ENCODE measurements around the gene LRRC73.
"Not testable (repeated sequence)": the region's sequence is repeated elsewhere in the genome, so short reads cannot be mapped to it uniquely, and the experiment has no call there.

LRRC73 gene

GRCh38 chr6:43509984-43510826 lies at the start of gene LRRC73:
LRRC73 (minus strand) TSS chr6:43510346; CDS start chr6:43509785, 561 bp downstream.
- DNase-seq (ENCODE audit: low spot score), result peak; percentile 92

GRCh38 chr6:43559328-43559727 lies 49.2 kb upstream of the LRRC73 start:
- DNase-seq (ENCODE audit: low spot score), result no peak

- DNase-seq (ENCODE audit: low spot score), result not testable (repeated sequence)
Observed at GRCh38 chr6:43557620-43558019, 47.5 kb upstream of the LRRC73 start.

- DNase-seq (ENCODE audit: low spot score), result no peak
Observed at GRCh38 chr6:43547222-43547621, 37.1 kb upstream of the LRRC73 start.

- DNase-seq (ENCODE audit: low spot score), result no peak
Observed at GRCh38 chr6:43544461-43544860, 34.3 kb upstream of the LRRC73 start.

GRCh38 chr6:43541774-43542471 lies 31.8 kb upstream of the LRRC73 start:
- no peak for DNase-seq (ENCODE audit: low spot score)

- no peak for DNase-seq (ENCODE audit: low spot score)
Observed at GRCh38 chr6:43540507-43540906, 30.4 kb upstream of the LRRC73 start.

- DNase-seq (ENCODE audit: low spot score), result not testable (repeated sequence)
Observed at GRCh38 chr6:43539409-43539808, 29.3 kb upstream of the LRRC73 start.

- not testable (repeated sequence) for DNase-seq (ENCODE audit: low spot score)
Observed at GRCh38 chr6:43538986-43539385, 28.8 kb upstream of the LRRC73 start.

- no peak for DNase-seq (ENCODE audit: low spot score)
Observed at GRCh38 chr6:43532201-43532600, 22.1 kb upstream of the LRRC73 start.

- no peak for DNase-seq (ENCODE audit: low spot score)
Observed at GRCh38 chr6:43524483-43524961, 14.4 kb upstream of the LRRC73 start.

- DNase-seq (ENCODE audit: low spot score), result no peak
Observed at GRCh38 chr6:43523284-43523683, 13.1 kb upstream of the LRRC73 start.

- no peak for DNase-seq (ENCODE audit: low spot score)
Observed at GRCh38 chr6:43522547-43523261, 12.6 kb upstream of the LRRC73 start.

- DNase-seq (ENCODE audit: low spot score), result no peak
Observed at GRCh38 chr6:43521836-43522235, 11.7 kb upstream of the LRRC73 start.

GRCh38 chr6:43520097-43520496 lies 10.0 kb upstream of the LRRC73 start:
- no peak for DNase-seq (ENCODE audit: low spot score)

- no peak for DNase-seq (ENCODE audit: low spot score)
Observed at GRCh38 chr6:43517505-43518357, 7.6 kb upstream of the LRRC73 start.

GRCh38 chr6:43516697-43517504 lies 6.8 kb upstream of the LRRC73 start, which contains the start of the genes POLR1C and YIPF3:
POLR1C (plus strand) TSS chr6:43517089; CDS start chr6:43517110, 21 bp downstream.
YIPF3 (minus strand) TSS chr6:43516926; CDS start chr6:43516807, 119 bp downstream.
- peak; percentile 98 for DNase-seq (ENCODE audit: low spot score)

- no peak for DNase-seq (ENCODE audit: low spot score)
Observed at GRCh38 chr6:43516367-43516696, 6.2 kb upstream of the LRRC73 start.

GRCh38 chr6:43515808-43516207 lies 5.7 kb upstream of the LRRC73 start:
- DNase-seq (ENCODE audit: low spot score), result no peak

GRCh38 chr6:43511824-43512415 lies 1.8 kb upstream of the LRRC73 start:
- no peak for DNase-seq (ENCODE audit: low spot score)

Data from Ammon's horn (tissue), 1 donor.